ENCODE results near the gene RARRES1.

DNA sequence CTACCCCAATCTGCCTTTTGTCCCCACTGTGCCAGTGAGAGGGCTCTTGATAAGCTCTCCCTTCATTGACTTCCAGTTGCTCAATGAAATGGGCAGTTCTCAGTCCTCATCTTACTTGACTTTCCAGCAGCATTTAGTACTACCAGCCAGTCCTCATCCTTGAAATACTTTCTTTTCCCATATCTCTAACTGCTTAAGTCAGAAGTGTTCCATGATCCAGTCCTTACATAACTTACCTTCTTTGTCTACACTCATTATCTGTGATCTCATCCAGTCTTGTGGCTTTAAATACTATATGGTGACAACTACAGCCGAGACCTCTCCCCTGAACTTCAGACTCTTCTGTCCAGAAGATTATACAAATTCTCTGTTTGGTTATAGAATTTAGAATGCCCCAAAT is 28.7 kb downstream of the RARRES1 start:
- no peak for TF ChIP-seq EZH2 (IDR thresholded peaks at IDR 0.05; ENCODE audit: low read depth)
- TF ChIP-seq, protein P1, sequence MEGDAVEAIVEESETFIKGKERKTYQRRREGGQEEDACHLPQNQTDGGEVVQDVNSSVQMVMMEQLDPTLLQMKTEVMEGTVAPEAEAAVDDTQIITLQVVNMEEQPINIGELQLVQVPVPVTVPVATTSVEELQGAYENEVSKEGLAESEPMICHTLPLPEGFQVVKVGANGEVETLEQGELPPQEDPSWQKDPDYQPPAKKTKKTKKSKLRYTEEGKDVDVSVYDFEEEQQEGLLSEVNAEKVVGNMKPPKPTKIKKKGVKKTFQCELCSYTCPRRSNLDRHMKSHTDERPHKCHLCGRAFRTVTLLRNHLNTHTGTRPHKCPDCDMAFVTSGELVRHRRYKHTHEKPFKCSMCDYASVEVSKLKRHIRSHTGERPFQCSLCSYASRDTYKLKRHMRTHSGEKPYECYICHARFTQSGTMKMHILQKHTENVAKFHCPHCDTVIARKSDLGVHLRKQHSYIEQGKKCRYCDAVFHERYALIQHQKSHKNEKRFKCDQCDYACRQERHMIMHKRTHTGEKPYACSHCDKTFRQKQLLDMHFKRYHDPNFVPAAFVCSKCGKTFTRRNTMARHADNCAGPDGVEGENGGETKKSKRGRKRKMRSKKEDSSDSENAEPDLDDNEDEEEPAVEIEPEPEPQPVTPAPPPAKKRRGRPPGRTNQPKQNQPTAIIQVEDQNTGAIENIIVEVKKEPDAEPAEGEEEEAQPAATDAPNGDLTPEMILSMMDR (conservative IDR thresholded peaks at IDR 0.05) = no peak
